Measurements from ENCODE around the gene OTOF. TPM values are rescaled to one million over a fixed set of nuclear protein-coding genes. Genes with fewer than 3 reads are reported as not detected.
A peak's percentile ranks its signal among the peaks of the same experiment; 100 is the strongest.

Gene OTOF
- total and polyA plus RNA-seq, 9 of the 15 experiments (the other 6 are each of a cell fraction or from before 2014, with no cell fraction given) = 0.03 to 0.11 (median 0.06) TPM; not detected in 5

- TF ChIP-seq RB1 (IDR thresholded peaks at IDR 0.05; ENCODE audit: low read depth) (peak; percentile 56; the same call in 1 of the 2 replicates), ZNF449 (CRISPR knock-in tag; IDR thresholded peaks at IDR 0.05) (no peak), ZBTB43 (CRISPR knock-in tag; IDR thresholded peaks at IDR 0.05) (no peak), ZNF217 (CRISPR knock-in tag; IDR thresholded peaks at IDR 0.05) (no peak), STAG1 (CRISPR knock-in tag; IDR thresholded peaks at IDR 0.05; ENCODE audit: borderline replicate concordance) (peak; percentile 37; the same call in 1 of the 2 replicates), ZNF316 (IDR thresholded peaks at IDR 0.05) (peak; percentile 89), JUND (IDR thresholded peaks at IDR 0.05; ENCODE audit: borderline replicate concordance, low read depth, low read length) (peak; percentile 79), JUND (tag; IDR thresholded peaks at IDR 0.05; ENCODE audit: borderline replicate concordance, low read depth, low read length) (peak; percentile 57; the same call in 1 of the 3 replicates), NFIX (CRISPR knock-in tag; IDR thresholded peaks at IDR 0.05; ENCODE audit: low read depth) (no peak), E2F4 (CRISPR knock-in tag; IDR thresholded peaks at IDR 0.05; ENCODE audit: low read depth) (no peak), POLR3A (IDR thresholded peaks at IDR 0.05; ENCODE audit: borderline replicate concordance, extremely low read depth, insufficient read depth, insufficient read length) (no peak), SMC3 (conservative IDR thresholded peaks at IDR 0.05; ENCODE audit: insufficient read depth, low read depth, low read length) (peak; percentile 31; the same call in 1 of the 2 replicates), ELF4 (CRISPR knock-in tag; IDR thresholded peaks at IDR 0.05) (no peak), ZNF3 (CRISPR knock-in tag; IDR thresholded peaks at IDR 0.05) (no peak), PHTF2 (CRISPR knock-in tag; IDR thresholded peaks at IDR 0.05) (no peak), ARID1B (IDR thresholded peaks at IDR 0.05) (no peak), U2AF2 (optimal IDR thresholded peaks at IDR 0.05; ENCODE audit: low read depth, low read length) (no peak), ETS2 (tag; IDR thresholded peaks at IDR 0.05; ENCODE audit: borderline replicate concordance, poor library complexity, severe bottlenecking) (no peak), HINFP (tag; conservative IDR thresholded peaks at IDR 0.05; ENCODE audit: low read depth) (no peak), NR4A1 (CRISPR knock-in tag; IDR thresholded peaks at IDR 0.05) (no peak), NR4A1 (tag; IDR thresholded peaks at IDR 0.05) (no peak)
Observed at GRCh38 chr2:26462511-26463243, 15.2 kb downstream of the OTOF start (continued).
